Activated naive CD8-positive, alpha-beta T cell treated with anti-CD3 and anti-CD28 coated beads for 36 hours (primary cell): ENCODE measurements around the gene ZG16B. TPM values are rescaled to one million over a fixed set of nuclear protein-coding genes. Genes with fewer than 3 reads are reported as not detected.

Experiments used
- DNase-seq: peaks from one replicate; pipeline ENCODE4 v3.0.0; 2021
- H3K27ac Mint-ChIP-seq: one replicate; pipeline ENCODE4 v1.8.0; 2022; ENCODE audit warnings: mild to moderate bottlenecking, moderate library complexity, mixed read lengths
- H3K27me3 Mint-ChIP-seq: one replicate; pipeline ENCODE4 v1.8.0; 2022; ENCODE audit warnings: mild to moderate bottlenecking, mixed read lengths
- H3K36me3 Mint-ChIP-seq: one replicate; pipeline ENCODE4 v1.8.0; 2021; ENCODE audit warnings: mild to moderate bottlenecking, mixed read lengths
- H3K4me1 Mint-ChIP-seq: one replicate; pipeline ENCODE4 v1.8.0; 2021; ENCODE audit warnings: mixed read lengths
- H3K4me3 Mint-ChIP-seq: one replicate; pipeline ENCODE4 v1.8.0; 2022; ENCODE audit warnings: mild to moderate bottlenecking, moderate library complexity, mixed read lengths
- H3K9me3 Mint-ChIP-seq: one replicate; pipeline ENCODE4 v1.8.0; 2022; ENCODE audit warnings: mixed read lengths
- total RNA-seq, 2 experiments: library from RNA; stranded (reverse); gene quantifications; one replicate each; pipeline ENCODE4 v1.2.3, GENCODE V29; 2021

Gene ZG16B
- total RNA-seq, 2 experiments from 2014 or later: 1.1 to 1.6 TPM

DNA sequence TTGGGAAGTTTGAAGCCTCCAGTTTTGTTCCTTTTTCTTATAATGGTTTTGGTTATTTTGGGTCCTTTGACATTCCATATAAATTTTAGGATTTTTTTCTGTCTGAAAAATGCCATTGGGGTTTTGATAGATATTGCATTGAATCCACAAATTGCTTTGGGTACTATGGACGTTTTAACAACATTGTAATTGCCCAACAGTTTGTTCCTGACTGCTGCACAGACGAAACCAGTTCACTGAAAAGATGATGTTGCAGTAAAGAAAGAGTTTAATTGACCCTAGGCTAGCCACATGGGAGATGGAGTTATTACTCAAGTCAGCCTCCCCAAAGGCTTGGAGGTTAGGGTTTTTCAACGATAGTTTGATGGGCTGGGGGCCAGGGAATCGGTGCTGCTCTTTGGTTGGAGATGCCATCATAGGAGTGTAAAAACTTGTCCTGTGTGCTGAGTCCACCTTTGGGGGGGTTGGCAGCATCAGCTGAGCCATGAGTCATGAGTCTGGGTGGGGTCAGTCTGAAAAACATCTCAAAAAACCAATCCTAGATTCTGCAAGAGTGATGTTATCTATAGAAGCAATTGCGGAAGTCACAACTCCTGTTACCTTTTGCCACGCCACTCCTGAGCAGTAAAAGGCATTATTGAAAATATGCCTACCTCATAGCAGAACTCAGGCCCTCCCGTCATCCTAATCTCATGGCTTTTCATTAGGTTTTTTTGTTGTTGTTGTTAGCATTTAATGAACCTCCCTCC is 34.5 kb upstream of the ZG16B start:
- DNase-seq: no peak
- H3K36me3 Mint-ChIP-seq: no peaks in the 10 kb centered on the region
- H3K27me3 Mint-ChIP-seq: peaks cover 25% of the 10 kb centered on the region
- no peaks in the 10 kb centered on the region for H3K4me1 Mint-ChIP-seq
- no peak overlapping the region for H3K4me3 Mint-ChIP-seq
- no peaks in the 10 kb centered on the region for H3K9me3 Mint-ChIP-seq
- H3K27ac Mint-ChIP-seq: no peak overlapping the region

GRCh38 chr16:2798723-2799204 is 31.3 kb upstream of the ZG16B start:
- no peak overlapping the region for H3K27ac Mint-ChIP-seq

GRCh38 chr16:2799205-2799858 is 30.8 kb upstream of the ZG16B start:
- Mint-ChIP-seq H3K9me3 (peaks cover 14% of the 10 kb centered on the region), H3K27ac (no peak overlapping the region), H3K4me3 (no peak overlapping the region), H3K36me3 (no peaks in the 10 kb centered on the region), H3K27me3 (peaks cover 11% of the 10 kb centered on the region), H3K4me1 (no peaks in the 10 kb centered on the region)
- no peak for DNase-seq

More at GRCh38 chr16:2798723-2799204, 31.3 kb upstream of the ZG16B start:
- no peak overlapping the region for H3K4me3 Mint-ChIP-seq
- no peaks in the 10 kb centered on the region for H3K4me1 Mint-ChIP-seq
- H3K9me3 Mint-ChIP-seq: peaks cover 8% of the 10 kb centered on the region
- DNase-seq: no peak
- peaks cover 16% of the 10 kb centered on the region for H3K27me3 Mint-ChIP-seq
- H3K36me3 Mint-ChIP-seq: no peaks in the 10 kb centered on the region

GRCh38 chr16:2799859-2800226 is 30.3 kb upstream of the ZG16B start:
- H3K4me3 Mint-ChIP-seq: no peak overlapping the region

GRCh38 chr16:2803545-2804195 is 26.4 kb upstream of the ZG16B start:
- DNase-seq: no peak
- Mint-ChIP-seq H3K36me3 (no peaks in the 10 kb centered on the region), H3K9me3 (peaks cover 15% of the 10 kb centered on the region), H3K4me1 (no peaks in the 10 kb centered on the region), H3K27me3 (peaks cover 4% of the 10 kb centered on the region), H3K27ac (no peak overlapping the region), H3K4me3 (no peak overlapping the region)

More at GRCh38 chr16:2799859-2800226, 30.3 kb upstream of the ZG16B start:
- Mint-ChIP-seq H3K9me3 (peaks cover 15% of the 10 kb centered on the region), H3K27me3 (peaks cover 7% of the 10 kb centered on the region), H3K27ac (no peak overlapping the region), H3K36me3 (no peaks in the 10 kb centered on the region), H3K4me1 (no peaks in the 10 kb centered on the region)
- no peak for DNase-seq

- Mint-ChIP-seq H3K4me1 (no peaks in the 10 kb centered on the region), H3K27me3 (peaks cover 7% of the 10 kb centered on the region), H3K4me3 (no peak overlapping the region), H3K27ac (no peak overlapping the region), H3K36me3 (no peaks in the 10 kb centered on the region), H3K9me3 (peaks cover 15% of the 10 kb centered on the region)
- no peak for DNase-seq
Measured at GRCh38 chr16:2804728-2805127, 25.4 kb upstream of the ZG16B start.

GRCh38 chr16:2806286-2806685 is 23.8 kb upstream of the ZG16B start:
- no peak overlapping the region for H3K27ac Mint-ChIP-seq
- no peaks in the 10 kb centered on the region for H3K36me3 Mint-ChIP-seq
- H3K27me3 Mint-ChIP-seq: peaks cover 7% of the 10 kb centered on the region
- no peak overlapping the region for H3K4me3 Mint-ChIP-seq
- DNase-seq: no peak
- H3K4me1 Mint-ChIP-seq: no peaks in the 10 kb centered on the region
- peaks cover 15% of the 10 kb centered on the region for H3K9me3 Mint-ChIP-seq

DNA sequence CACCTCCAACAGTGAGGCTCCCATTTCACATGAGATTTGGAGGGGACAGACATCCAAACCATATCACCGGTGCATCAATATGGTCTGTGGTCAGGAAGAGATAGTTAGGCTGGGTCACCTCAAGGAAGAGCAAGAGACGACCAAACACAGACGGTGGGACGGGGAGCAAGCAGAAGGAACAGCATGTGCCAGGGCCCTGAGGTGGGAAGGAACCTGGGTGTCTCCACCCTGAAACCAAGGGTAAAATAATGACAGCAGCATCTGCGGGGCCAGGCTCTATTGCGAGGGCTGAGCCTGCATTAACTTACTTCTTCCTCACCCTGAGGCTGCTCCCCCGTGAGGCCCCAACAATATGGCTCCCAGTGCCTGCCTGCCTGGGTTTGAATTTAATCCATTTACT is 21.9 kb upstream of the ZG16B start:
- H3K9me3 Mint-ChIP-seq: peaks cover 11% of the 10 kb centered on the region
- no peak overlapping the region for H3K27ac Mint-ChIP-seq
- peaks cover 10% of the 10 kb centered on the region for H3K27me3 Mint-ChIP-seq
- no peak overlapping the region for H3K4me3 Mint-ChIP-seq
- H3K4me1 Mint-ChIP-seq: no peaks in the 10 kb centered on the region
- DNase-seq: no peak
- no peaks in the 10 kb centered on the region for H3K36me3 Mint-ChIP-seq

DNA sequence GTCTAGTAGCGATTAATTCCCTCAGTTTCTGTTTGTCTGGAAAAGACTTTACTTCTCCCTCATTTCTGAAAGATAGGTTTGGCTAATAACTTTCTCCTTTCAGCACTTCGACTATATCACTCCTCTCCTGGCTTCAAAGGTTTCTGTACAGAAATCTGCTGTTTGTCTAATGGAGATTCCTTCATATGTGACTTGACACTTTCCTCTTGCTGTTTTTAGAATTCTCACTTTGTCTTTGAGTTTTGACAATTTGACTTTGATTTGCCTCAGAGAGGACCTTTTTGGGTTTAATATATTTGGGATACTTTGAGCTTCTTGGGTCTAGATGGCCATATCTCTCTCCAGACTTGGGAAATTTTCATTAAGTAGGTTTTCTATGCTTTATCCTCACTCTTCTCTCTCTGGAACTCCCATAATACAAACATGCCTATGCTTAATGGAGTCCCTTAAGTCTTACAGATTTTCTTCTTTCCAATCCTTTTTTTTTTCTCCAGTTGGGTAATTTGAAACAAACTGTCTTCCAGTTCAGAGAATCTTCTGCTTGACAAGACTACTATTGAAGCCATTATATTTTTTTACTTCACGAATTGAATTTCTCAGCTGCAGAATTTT is 20.8 kb upstream of the ZG16B start:
- no peaks in the 10 kb centered on the region for H3K36me3 Mint-ChIP-seq
- H3K27me3 Mint-ChIP-seq: peaks cover 10% of the 10 kb centered on the region
- no peaks in the 10 kb centered on the region for H3K4me1 Mint-ChIP-seq
- no peak overlapping the region for H3K4me3 Mint-ChIP-seq
- no peak overlapping the region for H3K27ac Mint-ChIP-seq
- peaks cover 2% of the 10 kb centered on the region for H3K9me3 Mint-ChIP-seq
- DNase-seq: no peak

DNA sequence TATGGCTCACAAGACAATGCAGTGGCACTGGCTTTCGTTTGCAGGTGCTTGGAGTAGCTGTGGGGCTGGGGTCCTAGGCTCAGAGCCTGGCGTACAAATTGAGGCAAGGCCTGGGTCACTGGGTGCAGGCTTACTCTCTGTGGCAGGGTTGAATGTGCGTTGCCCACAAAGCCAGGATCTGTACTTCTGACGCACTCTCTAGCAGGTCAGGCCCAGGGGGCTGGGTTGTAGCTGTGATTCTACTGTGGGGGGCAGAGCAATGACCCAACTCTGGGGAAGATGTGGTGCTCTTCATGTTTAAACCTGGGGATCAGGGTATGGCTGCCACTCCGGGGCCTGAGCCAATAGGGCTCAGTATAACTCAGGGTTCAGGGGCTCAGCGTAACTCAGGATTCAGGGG is 19.5 kb upstream of the ZG16B start:
- Mint-ChIP-seq H3K27ac (no peak overlapping the region), H3K27me3 (peaks cover 10% of the 10 kb centered on the region), H3K9me3 (no peaks in the 10 kb centered on the region), H3K4me1 (no peaks in the 10 kb centered on the region), H3K36me3 (no peaks in the 10 kb centered on the region), H3K4me3 (no peak overlapping the region)
- DNase-seq: no peak

GRCh38 chr16:2811703-2812471 is 18.2 kb upstream of the ZG16B start:
- Mint-ChIP-seq H3K27me3 (peaks cover 10% of the 10 kb centered on the region), H3K4me3 (no peak overlapping the region), H3K27ac (no peak overlapping the region), H3K36me3 (no peaks in the 10 kb centered on the region), H3K4me1 (no peaks in the 10 kb centered on the region), H3K9me3 (no peaks in the 10 kb centered on the region)
- DNase-seq: no peak

DNA sequence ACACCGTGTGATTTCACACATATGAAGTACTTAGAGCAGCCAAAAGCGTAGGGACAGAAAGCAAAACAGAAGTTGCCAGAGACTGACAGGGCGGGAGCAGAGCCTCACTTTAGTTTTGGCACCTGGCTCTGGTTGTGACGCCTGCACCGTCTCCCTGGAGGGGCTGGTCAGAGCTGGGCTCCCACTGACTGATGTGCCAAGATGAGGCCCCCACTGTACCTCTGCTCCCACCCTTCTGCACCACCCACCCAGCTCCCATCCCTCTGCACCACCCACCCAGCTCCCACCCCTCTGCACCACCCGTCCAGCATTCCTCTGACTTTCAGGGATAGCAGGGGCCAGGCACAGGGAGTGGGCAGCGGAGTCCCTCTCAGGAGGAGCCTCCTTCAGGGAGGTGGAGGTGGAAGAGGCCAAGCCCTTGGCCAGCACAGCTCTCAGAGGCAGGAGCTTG is 16.3 kb upstream of the ZG16B start:
- no peak overlapping the region for H3K27ac Mint-ChIP-seq
- no peak for DNase-seq

DNA sequence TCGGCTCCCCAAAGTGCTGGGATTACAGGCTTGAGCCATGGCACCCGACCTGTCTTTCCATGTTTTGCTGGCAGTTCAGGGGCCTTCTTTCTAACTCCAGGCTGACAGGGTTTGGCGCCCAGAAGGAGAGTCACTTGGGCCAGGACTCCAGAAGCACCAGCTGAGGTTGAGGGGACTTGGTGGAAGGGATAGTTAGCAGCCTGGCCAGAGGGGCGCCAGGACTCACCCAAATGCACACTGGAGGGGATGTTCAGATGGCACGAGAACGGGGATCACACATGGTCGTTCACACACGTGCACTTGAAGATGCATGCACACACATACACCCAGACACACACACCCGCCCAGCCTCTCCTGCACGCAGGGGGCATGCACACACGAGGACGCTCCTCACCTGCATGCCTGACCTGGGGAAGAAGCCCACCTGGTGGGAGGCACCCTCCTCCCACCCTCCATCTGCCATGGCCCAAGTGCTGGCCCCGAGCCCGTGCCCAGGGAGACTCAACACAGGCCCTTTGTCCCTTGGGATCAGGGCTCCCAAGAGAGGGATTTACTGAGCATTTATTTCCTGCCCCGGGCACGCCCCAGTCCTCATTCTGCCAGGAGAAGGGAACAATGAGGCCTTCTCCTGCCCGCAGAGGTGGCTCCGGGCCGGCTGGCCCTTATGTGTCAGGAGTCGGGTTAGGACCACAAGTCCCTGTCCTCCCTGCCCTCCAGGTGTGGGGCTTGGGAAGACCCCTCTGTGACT is 15.4 kb upstream of the ZG16B start:
- Mint-ChIP-seq H3K27me3 (peaks cover 3% of the 10 kb centered on the region), H3K4me1 (no peaks in the 10 kb centered on the region), H3K9me3 (no peaks in the 10 kb centered on the region), H3K4me3 (no peak overlapping the region), H3K36me3 (peaks cover 1% of the 10 kb centered on the region), H3K27ac (no peak overlapping the region)
- no peak for DNase-seq

More for the DNA sequence above, 16.3 kb upstream of the ZG16B start:
- no peaks in the 10 kb centered on the region for H3K4me1 Mint-ChIP-seq
- H3K9me3 Mint-ChIP-seq: no peaks in the 10 kb centered on the region
- peaks cover 5% of the 10 kb centered on the region for H3K27me3 Mint-ChIP-seq
- no peak overlapping the region for H3K4me3 Mint-ChIP-seq
- peaks cover 1% of the 10 kb centered on the region for H3K36me3 Mint-ChIP-seq

DNA sequence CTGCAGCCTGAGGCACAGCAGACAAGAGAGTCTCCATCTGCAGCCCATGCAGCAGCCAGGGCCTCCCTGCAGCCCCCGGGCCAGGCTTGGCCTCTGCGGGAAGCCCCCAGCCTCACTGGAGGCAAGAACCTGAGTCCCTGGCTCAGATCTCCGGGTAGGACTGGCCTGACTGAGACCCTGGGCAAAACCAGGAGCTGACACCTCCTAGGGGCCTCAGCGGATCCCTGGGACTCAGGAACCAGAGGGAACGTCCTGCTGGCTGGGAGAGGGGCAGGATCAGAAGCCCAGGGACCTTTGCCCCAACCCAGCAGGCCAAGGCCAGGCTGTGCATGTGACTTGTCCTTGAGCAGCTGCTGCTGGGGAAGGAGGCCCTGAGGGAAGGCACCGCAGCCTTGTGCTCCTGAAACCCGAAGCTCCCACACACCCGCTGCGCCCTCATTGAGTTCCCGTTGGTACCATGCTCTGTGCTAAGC is 14.8 kb upstream of the ZG16B start:
- H3K27ac Mint-ChIP-seq: no peak overlapping the region
- no peak for DNase-seq
- H3K9me3 Mint-ChIP-seq: no peaks in the 10 kb centered on the region
- peaks cover 3% of the 10 kb centered on the region for H3K27me3 Mint-ChIP-seq
- no peaks in the 10 kb centered on the region for H3K4me1 Mint-ChIP-seq
- H3K4me3 Mint-ChIP-seq: no peak overlapping the region
- H3K36me3 Mint-ChIP-seq: peaks cover 1% of the 10 kb centered on the region
